ENCODE measurements around the gene CCDC182.

CCDC182 gene

DNA sequence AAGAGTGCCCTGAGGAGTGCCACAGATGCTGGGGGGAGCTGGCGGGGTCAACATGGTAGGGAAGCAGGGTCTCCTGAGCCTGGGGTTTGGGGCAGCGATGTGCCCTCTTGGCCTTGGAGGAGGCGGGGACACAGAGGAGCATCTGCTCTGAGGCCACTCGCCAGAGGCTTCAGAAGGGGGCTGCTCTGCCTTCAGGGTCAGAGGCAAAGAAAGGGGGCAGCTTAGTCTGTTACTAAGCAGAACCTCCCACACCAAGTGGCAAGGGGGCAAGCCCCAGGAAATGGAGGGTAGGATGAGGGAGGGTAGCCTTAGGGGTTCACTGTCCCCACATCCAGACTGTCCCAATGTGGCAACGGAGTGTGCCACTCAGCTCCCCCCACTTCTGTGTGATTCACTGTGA is 18.3 kb downstream of the CCDC182 start:
- no peak for DNase-seq (ENCODE audit: low spot score)

DNA sequence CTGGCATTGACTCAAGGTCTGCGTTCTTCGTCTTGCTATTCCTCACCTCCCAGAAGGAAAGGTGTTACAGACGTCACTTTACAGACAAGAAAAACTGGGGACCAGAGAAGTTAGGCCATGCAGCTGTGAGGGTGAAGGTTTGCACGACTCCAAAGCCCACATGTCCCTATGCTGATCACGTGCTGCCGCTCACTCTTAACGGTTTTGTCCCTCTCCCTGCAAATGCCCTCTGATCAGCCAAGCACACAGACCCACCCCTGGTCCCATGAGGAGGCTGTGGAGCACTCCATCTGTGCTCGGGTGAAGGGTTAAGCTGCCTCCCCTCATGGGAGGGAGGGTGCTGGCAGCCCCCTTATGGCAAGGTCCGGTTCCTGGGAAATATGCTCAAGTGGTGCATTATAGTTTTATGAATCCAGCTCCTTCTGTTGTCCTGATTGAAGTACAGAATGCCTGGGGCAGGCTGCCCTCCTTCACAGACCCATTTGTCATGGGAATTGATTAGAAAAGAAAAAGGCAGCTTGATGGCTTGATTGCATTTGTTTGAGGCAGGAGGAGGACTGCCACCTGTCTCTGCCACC is 18.8 kb downstream of the CCDC182 start:
- DNase-seq (ENCODE audit: low spot score) = no peak

DNA sequence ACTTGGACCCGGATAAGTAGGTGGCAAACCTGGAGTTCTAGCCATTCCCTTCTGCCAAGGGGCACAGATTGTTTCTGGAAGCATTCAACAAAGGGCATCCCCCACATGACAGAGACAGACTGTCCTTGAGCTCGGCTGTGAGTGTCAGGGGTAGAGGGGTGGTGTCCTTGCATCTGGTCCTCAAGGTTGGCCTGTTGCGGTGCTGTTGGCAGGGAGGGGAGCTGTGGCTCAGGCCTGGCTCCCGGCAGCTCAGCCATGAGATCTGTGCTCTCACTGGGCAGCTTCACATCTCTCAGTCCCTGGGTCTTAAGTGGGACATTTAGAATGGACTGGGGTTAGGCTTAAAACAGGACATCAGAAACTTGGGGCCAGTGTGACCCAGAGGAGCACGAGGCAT is 20.4 kb downstream of the CCDC182 start:
- DNase-seq (ENCODE audit: low spot score) = no peak

DNA sequence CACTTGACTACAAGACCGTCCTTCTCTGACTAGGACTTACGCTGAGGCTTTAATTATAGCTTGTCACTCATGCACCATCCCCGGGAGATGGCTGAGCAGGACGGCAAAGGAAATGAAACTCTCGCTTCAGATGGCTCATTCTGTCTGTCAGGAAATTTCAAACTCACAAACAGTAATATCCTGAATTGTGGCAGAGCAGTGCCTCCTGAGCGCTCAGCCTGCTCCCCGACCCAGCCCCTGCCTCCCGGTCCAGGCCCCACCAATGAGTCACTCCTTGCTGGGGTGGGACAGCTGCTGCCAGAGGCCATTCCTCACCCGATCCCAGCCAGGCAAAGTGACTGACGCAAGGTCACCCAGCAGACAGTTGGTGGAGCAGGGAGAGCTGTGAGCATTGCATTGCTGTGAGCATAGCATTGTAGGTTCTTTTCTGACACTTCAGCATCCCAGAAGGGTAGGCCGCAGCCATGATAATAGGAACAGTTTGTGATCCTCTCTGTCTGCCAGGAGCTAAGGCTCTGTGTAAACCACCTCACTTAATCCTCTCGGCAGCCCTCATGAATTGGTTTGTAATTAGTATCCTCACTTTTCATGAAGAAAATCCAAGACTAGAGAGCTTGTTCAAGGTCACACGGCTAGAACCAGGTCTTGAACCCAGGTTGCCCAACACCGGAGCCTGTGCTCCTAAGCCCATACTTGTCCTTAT is 20.9 kb downstream of the CCDC182 start:
- DNase-seq (ENCODE audit: low spot score) = no peak

DNA sequence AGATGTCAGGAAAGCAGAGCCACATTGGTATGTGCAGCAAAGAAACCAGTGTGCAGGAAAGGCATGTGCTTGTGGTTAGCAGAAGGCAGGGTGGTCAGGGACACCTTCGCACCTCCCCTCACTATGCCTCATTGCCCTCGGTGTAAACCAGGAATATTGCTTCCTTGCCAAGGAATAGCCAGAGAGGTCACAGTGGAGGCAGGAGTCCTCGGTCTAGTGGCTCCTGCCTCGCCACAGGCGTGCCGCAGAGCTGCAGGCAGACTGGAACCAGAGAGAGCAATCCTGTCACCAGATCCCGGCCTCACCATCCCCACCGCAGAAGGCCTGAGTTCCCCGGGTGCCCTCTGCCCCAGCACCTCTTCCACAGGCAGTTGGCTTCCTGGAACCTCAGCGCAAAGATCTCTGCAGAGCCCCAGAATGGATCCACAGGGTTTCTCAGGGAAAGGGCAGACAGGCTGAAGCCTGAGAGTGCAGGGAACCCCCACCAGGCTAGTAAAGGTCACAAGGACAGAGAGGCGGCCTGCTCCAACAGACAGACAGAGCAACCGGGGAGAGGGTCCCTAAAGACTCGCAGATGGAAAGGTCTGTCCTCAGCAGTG is 21.6 kb downstream of the CCDC182 start:
- DNase-seq (ENCODE audit: low spot score) = no peak

DNA sequence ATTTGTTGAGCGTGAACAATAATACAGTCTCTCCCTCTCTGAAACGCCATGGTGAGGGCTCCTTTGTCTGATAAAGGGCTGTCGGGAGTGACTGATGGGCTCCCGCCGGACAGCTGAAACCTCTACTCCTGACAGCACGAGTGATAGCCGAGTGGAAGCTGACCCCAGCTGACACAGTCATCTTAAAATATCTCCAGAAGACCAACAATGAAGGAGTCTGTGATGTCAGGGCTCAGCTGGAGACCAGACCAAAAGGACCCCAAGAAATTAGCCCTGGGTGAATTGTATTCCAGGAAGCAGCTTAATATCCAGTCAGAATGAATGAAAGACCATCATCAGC is 22.4 kb downstream of the CCDC182 start:
- DNase-seq (ENCODE audit: low spot score) = no peak

DNA sequence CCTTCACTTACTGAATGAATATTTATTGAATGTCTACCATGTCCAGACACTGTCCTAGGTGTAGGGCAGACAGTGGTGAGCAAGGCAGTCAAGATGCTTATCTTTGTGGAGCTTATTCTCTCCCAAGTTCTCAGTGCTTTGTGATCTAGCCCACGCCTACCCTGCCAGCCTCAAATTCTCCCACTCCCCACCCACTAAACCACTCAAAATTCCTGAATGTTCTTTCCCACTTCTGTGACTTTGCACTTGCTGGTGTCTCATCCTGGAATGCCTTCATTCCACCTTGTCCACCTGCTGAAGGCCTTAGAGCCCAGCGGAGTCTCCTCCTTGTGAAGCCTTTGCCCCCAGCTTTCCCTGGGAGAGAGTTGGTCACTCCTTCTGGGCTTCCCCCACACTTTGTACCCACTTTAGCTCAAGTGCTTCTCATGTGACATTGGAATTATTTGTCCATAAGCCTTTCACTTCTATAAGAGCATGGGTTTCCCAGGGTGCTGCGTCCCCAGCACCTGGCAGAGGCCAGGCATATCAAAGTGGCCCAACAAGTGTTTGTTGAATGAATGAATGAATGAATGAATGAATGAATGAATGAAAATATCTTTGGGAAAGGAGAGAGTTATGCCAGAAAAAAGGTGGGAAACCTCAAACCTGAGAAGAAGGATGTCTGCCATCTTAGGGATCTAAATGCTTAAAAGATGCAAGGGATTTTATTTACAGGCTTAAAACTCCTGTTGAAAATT is 23.0 kb downstream of the CCDC182 start:
- no peak for DNase-seq (ENCODE audit: low spot score)

DNA sequence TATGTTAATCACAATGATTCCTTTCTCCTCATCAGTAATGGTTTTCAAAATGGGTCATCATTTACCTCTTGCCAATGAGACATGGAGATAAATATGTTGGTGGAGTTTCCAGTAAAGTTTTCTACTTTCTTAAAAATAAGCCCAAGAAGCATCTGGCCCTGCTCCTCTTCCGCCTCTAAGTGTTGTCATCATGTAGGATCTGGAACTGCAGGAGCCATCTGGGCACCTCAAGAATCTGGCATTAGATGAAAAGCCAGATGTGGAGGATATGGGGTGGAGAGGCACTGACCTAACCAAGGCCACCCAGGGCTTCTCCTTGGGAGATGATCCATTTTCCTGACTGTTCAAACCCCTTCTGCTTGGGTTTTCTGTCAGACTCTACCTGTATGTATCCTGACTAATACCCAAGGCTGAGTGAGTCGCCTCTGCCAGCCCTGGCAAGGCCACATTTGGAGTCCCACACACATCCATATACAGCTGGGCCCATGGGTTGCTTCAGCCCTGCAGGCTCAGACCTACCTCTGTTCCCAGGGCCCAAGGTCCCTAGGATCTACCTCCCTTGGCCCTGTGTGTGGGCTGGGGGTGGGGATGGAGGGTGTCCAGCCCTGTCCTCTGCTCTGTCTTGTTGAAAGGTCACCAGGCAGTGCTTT is 24.6 kb downstream of the CCDC182 start:
- no peak for DNase-seq (ENCODE audit: low spot score)

DNA sequence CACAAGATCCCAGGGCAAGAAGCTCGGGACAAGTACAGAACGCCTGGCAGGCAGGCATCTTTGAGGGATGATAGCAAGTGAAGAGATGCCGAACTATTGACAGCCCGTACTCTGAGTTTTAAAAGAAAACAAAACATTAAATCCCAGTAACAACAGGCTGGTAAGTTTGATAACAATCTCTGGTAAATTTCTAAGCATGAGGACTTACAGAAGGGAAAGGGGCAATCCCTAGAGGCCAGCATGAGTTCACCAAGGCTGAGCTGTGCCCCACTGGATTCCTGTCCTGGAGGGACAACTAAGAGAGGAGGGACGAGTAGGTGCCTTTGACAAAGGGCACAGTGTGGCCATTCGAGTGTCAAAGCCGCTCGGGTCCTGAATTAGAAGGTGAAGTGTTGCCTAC is 26.2 kb downstream of the CCDC182 start:
- DNase-seq (ENCODE audit: low spot score) = no peak

DNA sequence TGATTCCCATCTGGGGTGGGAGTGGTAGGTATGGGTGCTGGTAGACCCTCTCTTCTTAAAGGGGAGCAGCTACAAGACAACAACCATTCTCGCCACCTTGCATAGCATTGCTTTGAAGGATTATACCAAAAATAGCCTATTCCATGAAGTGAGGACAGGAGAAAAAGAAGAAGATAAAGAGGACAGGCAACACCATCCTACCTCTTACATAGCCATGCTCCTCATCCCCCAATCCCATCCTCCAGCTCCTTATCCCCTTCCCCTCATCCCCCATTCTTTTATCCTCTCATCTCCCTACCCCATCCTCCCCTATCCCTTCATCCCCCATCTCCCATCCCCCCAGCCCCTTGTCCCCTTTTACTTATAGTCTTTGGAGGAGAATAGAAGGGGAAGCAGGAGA is 29.1 kb downstream of the CCDC182 start:
- DNase-seq (ENCODE audit: low spot score) = no peak

DNA sequence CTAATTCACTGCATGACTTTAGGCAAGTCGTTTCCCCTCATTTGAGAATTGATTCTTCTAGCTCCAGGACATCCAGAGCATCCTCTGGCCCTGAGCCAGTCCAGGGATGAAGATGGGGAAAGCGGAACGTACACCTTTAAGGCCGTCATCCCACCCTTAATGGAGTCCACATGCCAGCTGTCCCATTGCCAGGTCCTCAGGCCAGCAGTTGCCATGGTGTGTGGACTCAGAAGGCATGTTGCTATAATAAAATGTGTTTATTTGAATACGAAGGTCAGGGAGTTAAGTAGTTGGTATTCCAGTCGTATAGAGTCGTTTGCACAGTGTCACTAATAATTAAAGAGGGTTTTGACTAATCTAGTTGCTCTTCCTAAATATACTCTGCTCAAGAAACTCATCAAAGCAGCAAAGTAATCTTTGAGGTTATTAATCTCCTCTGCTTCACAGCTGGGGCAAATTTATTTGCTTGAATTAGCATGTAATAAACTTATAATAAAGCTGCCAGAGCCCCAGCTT is 30.4 kb downstream of the CCDC182 start:
- no peak for DNase-seq (ENCODE audit: low spot score)

DNA sequence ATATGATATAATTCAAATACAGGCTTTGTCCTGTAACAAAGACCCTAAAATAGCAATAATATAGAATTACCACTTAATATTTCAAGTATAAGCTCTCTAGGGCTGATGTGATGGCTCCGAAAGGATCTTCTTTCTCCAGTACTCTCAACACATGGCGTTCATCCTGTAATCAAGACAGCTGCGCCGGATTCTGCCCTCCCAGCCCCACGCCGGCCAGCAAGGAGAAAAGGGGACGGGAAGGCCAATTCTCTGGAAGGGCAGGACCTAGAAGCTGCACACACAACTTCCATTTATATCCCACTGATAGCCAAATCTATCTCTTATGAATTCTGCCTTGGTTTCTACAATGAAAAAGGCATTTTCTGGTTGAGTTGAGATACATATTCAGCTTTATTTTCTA is 32.0 kb downstream of the CCDC182 start:
- no peak for DNase-seq (ENCODE audit: low spot score)

DNA sequence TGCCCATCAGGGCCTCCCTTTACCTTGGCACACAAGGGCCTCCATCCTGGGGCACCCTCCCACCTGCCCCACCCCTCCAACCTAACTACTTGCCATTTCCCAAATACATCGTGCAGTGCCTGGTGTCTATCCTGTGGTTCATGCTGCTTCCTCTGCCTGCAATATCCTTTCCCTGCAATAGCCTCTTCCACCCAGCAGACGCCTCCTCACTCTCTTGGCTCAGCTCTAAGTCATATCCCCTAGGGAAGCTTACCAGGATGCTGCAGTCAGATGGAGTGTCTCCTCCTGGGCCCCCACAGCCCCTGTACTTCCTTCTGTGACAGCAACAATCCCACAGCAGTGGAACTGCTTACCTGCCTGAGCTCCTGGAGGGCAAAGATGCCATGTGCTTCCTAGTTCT is 36.7 kb downstream of the CCDC182 start:
- DNase-seq (ENCODE audit: low spot score) = no peak

DNA sequence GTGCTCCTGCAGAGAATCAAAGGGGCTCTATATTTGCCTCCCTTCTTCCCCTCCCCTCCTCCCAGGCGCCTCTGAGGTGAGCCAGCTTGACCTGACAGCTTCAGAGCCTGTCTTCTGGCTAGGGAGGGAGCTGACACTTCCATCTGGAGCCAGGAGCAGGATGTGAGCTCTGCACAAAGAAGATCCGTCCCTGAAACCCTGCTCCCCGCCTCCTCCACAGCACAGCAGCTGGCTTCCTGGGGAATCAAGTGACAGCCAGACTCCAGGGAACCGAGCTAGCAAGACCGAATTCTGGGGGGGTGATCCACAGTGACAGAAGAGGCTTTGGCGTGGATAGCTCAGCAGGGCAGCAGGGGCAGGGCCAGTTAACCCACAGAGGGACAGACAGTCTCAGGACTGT is 37.2 kb downstream of the CCDC182 start:
- no peak for DNase-seq (ENCODE audit: low spot score)

DNA sequence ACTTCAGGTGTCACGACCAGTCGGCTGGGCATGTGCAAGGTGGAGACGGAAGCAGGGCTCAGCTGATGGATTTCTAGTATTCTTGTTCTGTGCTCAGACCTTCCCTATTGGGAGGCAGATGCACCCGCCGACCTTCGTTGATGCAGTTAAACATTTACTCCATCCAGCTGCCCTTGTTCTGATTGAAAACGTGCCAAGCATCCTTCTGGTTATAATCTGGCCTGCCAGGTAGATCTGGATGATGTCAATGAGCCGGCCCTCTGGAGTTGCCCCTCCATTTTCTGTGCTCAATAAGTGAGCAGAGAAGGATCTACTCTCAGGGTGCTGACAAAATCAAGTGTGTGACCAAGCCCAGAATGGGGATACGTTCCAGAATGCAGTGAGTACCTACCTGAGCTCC is 38.3 kb downstream of the CCDC182 start:
- DNase-seq (ENCODE audit: low spot score) = no peak

DNA sequence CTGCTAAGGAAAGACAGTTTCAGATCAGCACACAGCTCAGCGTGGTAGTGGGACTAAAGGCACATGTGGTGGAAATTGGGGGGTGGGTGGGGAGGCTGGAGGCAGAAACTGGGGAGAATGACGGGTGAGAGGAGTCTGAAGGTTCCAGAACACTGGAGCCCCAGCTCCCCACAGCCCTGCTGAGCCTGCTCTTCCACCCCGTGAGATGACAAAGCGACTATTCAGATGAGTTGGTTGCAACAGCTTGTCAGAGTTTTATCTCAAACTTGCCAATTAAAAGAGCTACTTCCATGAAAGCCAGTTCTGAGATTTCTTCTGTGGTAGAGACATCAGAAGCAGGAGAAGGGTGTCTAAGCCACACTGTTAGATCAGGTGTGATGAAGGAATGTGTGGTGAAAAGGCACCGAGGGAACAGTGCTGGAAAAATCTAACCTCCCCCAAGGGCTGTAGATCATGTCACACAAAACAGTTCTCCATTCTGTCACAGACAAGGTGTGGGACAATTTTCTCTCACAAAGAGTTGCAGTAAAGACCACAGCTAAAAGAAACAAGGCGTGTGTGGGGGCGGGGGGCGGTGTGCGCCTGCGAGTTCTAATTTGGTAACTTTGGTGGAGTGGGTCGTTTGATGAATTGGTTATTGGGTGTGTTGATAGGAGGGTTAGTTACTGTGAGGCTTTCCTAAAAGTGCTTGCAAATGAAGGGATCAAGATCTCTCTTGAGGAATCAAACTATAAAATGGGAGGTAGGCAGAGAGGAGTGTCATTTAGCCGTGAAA is 39.0 kb downstream of the CCDC182 start:
- DNase-seq (ENCODE audit: low spot score) = no peak

DNA sequence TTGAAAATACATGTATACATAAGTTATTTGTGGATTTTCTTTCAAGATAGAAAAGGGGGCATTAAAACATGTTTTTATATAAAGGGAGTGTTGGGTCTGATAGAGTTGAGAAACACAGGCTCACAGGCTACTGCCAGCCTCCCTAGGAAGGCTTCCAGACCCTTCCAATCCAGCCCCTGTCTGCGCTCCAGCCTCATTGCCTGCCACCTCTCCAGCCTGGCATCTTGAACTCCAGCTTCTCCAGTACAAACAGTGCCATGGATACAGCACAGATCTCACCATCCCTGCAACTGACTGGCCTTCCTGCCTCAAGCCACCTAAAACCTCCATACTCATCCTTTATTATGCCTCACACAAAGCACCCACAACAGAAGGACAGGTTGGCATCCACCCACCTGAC is 40.7 kb downstream of the CCDC182 start:
- no peak for DNase-seq (ENCODE audit: low spot score)

DNA sequence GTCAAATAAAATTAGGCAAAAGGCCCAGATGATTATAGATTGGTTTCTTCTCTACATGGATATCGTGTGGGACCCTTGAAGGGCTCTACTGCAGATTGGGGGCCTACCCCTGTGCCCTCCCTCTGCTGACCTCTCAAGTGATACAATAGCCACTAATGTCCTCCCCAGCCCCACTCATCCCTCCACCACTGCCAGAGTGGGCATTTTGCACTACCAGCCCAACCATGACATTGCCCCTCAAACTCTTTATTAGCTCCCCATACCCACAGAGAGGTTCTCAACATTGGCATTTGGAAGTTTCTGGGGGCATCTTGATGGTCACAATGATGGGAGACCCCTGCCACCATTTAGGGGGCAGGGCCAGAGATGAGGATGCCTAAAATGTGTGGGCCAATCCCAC is 41.8 kb downstream of the CCDC182 start:
- no peak for DNase-seq (ENCODE audit: low spot score)

DNA sequence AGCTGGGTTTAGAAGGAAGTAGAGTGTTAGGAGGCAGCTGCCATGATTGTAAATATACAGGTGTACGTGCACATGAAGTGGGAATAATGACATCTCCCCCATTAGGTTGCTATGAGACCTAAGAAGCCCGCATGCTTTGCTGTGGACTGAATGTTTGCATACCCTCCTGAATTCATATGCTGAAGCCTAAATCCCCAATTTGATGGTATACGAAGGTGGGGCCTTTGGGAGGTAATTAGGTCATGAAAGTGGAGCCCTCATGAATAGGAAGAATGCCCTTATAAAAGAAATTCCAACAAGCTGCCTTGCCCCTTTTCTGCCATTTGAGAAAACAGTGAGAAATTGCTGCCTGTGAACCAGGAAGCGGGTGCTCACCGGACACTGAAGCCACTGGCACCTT is 44.0 kb downstream of the CCDC182 start:
- no peak for DNase-seq (ENCODE audit: low spot score)

DNA sequence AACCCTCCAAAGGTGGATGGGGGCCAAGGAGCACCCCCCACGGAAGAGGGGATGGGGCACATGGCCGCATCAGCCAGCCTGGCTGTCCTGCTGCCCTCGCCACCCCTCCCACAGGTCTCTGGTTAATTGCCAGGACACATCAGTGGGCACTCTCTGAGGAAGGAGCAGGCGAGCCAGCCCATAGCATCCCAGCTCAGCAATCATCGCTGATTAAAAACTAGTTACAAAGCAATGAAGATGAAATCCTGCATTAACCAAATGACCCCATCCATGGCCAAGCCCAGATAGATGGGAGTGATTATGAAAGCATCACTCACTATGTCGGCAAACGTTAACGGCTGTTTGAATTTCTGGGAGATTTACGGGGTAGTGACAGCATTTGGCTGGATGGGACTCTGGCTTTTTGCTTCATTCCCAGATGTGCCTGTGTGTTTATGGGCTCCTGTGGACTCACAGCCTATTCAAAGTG is 45.3 kb downstream of the CCDC182 start:
- no peak for DNase-seq (ENCODE audit: low spot score)

DNA sequence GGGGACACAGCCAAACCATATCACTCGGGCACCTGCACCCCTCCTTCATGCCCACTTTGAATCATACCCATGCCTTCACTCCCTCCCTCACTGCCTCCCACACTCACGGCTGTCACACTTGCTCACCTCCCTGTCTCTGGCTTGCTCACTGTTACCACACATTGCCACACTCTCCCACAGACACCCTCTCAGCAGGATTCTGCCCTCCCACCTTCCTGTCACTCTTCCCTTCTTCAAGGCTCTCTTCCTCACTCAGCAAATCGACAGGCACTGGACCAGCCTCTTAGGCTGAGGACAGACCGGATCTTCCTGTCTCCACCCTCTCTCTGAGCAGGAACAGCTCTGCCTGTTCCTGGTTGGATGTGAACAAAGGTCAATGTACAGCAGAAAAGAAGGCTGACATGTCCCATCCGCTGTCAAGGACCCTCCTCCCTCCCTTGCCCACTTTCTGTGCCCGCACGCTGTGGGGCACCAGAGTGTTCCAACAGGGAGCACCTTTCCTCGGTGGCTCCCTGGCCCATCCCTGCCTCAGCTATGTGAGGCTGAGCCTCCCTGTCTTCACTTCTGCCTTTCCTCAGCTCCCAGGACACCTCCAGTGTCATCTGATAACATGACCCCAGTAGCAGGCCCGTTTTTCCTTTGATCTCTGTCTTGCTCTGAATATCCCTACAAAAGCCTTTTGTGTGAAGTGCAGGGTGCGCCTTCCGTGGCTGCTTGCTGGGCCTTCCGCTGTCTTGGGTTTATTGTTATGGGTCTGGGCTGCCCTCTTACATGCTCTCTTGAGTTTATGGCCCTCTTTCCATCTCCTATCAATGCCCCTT is 47.0 kb downstream of the CCDC182 start:
- DNase-seq (ENCODE audit: low spot score) = no peak
